Activated CD4-positive, alpha-beta T cell treated with anti-CD3 and anti-CD28 coated beads, Interleukin-2, Interleukin-4, amounts not matched to agents 100 ng/mL and 50 ng/mL, durations not matched to agents 16 hours and 8 hours (primary cell): ENCODE data around the gene NMRAL1.

Source experiments
- DNase-seq: peaks from one replicate; pipeline ENCODE4 v3.0.0-alpha.2; 2020; ENCODE audit warnings: low spot score

The NMRAL1 gene

DNA sequence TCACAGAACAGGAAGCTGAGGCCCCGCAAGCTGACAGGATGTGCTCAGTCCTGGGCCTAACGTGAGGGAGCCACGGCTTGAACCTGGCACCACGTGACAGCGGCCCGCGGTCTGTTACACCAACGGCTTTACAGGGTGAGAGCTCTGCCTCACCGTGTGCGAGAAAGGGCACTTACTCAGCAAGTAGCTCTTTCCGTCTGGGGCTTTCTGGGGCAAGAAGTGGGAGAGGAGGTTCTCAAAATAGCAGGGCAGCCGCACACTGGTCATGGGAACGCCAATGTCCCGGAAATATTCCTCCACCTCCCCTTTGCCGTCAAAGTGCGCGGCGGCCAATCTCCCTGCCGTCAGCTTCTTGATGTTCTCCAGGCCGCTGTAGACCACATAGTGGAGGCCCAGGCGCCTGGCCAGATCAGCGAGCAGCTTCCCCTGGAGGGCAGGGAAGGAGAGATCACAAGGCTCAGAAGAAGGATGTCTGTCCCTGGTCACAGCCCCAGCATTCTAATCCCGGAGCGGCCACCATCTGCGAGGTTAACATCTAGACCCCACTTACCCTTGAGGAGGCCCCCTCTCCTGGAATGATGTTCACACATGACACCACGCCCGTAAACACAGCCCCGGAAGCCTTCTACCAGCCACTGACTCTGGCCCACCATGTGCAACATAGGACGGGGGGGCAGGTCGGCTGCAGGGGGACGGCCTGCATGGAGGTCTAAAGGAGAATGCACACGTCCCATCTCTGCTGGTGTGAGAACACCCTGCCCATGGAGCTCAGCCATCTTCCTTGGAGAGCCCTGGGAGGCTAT is 8.2 kb downstream of the NMRAL1 start:
- DNase-seq: peak; percentile 58

DNA sequence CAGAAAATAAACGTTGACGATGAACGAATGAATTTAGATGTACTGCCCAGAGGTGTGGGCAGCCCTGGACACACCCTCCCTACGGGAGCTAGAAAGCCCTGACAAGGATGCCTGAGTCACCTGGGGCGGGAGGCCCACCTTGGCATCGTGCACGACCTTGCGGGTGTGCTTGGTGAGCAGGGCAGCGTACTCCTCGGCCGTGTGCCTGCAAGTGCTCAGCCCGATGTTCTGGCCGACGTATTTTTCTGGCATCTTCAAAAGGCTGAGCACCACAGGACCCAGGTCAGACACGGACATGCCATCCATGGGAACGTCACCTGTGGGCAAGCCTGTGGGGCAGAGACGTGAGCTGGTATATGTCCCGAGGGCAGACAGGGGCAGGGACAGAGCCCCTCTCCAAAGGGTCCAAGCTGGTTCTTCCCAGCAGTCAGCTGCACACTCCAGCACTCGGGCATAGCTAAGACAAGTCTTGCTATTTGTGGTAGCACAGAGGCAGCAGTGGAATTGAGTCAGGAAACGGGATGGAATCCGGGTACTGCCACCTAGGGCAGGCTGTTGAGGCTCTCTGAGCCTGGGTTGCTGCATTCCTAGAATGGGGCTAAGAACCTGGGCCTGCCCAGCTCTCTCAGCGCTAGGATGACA is 10.8 kb downstream of the NMRAL1 start:
- DNase-seq: no peak

DNA sequence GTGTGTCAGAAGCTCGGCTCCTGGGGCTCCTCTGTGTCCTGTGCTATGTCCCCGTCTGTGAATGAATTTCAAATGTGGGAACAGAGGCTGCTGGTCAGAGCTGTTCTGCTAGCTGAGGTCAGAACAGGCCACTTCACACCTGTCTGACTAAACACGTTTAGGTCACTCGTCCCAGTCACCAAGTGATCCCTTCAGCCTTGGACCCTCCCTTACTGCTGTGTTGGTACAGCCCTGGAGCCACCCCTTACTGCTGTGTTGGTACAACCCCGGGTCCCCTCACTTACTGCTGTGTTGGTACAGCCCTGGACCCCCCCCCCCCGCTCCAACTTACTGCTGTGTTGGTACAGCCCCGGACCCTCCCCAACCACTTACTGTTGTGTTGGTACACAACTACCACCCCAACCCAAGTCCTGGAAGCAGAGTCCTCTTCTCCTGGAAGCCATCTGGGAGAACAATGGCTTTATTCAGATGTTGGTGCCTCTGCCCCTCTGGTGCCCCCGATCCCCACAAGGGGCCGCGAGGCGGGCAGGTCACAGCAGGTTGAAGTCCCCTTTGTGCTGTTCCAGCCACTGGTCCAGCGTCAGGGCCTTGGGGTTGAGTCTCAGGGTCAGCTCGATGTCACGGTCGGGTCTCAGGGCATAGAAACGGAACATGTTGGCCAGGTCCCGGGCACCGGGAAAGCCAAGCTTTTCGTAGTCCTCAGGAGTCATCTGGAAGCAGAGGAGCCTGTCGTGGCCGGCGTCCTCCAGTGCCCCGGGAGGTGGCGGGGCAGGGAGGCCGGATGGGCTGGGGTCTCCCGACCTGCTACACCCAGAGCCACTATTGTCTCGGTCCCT is 13.0 kb downstream of the NMRAL1 start:
- DNase-seq: no peak

DNA sequence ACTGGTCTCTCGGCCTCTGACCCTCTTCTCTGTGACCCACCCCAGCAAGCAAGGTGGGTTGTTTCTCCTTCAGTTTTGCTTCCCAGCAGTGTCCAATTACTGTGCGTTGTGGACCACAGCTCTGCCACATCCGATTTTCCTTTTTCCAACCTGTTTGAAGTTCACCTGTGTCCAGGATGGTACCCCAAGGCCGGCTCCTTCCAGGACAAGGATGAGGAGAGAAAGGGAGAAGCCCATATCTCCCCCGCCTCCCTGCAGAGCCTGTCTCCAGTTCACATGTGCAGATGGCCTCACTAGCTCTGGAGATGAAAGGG is 13.5 kb downstream of the NMRAL1 start:
- no peak for DNase-seq

DNA sequence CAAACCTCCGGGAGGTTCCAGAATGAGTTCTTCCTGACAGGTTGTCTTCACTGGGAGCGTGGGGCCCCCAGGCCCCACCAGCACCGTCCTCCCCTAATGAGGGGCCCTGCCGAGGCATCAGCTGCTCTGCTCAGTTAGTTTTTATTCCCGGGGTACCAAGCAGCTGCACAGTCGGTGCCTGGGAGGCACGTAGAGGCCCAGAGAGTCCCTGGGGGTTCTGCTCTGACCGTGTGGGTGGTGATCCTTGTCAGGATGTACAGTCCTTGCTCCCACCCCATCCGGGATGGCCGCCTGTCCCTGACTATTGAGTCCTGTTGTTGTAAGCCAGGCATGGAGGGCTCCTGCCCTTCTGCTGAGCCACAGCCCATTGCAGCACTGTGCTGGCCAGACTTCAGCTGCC is 18.5 kb downstream of the NMRAL1 start:
- no peak for DNase-seq

GRCh38 chr16:4455081-4455480 is 19.3 kb downstream of the NMRAL1 start:
- no peak for DNase-seq

- no peak for DNase-seq
Measured at GRCh38 chr16:4454623-4455022, 19.8 kb downstream of the NMRAL1 start.

GRCh38 chr16:4452674-4453073 is 21.8 kb downstream of the NMRAL1 start:
- DNase-seq: no peak

DNA sequence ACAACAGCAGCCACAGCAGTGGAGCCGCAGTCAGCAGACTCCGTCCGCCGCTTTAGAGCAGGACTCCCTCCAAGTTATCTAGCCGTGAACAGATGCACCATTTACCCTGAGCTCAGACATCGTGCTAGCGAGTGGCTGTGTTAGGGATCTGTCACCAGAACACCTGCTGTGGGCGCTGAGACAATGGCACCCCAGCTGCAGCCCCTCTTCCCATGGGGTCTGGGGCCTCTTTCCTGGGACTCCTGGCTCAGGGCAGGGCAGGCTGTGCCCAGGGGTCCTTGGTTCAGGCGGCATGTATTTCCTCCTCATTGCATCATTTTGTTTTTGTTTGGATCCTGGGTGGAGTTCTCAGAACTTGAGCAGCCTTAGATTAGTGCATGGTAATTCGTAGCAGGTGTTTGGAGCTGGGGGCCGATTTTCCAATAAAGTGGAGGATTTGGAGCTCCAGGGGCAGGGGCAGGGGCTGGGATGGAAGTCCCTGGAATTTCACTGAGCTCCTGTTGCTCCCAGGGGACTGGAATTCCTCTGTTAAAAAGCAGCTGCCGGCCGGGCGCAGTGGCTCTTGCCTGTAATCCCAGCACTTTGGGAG is 23.4 kb downstream of the NMRAL1 start:
- no peak for DNase-seq

DNA sequence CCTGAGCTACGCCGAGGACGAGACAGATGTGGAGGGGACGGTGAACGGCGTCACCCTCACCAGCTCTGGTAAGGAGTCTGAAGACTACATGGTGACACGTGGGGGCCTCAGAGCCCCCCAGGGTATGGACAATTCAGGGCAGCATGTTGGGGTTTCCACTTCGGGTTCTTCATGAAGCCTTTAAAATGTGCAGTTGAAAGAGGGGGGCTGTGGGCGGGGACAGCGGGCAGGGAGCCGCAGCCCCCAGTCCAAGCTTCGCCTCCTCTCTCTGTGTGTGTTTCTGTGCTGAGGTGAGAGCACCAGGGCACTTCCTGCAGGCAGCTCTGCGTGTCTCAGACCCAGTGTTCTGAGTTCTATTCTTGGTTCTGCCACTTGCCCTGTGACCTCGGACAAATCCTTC is 24.0 kb downstream of the NMRAL1 start:
- no peak for DNase-seq

DNA sequence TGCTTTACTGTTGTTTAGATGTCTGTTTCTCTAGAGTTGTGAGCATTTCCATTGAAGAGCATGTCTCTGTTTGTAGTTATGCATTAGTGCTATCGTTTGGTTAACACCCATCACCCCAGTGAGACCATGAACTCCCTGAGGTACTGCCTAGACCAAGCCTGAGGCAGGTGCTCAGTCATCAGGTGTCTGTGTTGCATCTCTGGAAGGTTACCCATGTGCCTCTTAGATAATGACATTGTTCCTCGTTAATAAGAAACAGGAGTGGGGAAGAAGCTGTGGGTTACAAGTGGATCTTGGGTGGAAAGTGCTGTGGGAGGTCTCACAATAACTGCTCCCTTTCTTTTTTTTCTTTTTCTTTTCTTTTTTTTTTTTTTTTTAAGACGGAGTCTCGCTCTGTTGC is 30.4 kb downstream of the NMRAL1 start:
- no peak for DNase-seq

DNA sequence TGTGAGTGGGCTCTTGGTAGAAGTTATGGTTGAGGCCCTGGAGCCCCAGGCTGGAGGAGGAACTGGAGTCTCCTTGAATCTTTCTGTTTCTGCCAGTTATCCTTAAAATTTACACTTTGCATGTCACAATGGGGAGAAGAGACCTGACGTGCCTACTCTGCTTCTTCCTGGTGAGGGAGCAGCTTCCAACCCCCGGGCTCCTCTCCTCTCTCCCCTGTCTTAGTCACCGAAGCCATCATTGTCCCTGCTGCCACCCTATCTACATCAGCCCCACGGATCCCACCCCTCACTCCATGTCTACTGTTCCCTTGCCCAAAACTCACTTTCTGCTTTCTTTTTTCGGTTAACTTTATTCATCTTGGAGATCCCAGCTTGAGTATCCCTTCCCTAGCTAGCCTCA is 31.2 kb downstream of the NMRAL1 start:
- no peak for DNase-seq

- DNase-seq: no peak
Measured at GRCh38 chr16:4442371-4442770, 32.1 kb downstream of the NMRAL1 start.

DNA sequence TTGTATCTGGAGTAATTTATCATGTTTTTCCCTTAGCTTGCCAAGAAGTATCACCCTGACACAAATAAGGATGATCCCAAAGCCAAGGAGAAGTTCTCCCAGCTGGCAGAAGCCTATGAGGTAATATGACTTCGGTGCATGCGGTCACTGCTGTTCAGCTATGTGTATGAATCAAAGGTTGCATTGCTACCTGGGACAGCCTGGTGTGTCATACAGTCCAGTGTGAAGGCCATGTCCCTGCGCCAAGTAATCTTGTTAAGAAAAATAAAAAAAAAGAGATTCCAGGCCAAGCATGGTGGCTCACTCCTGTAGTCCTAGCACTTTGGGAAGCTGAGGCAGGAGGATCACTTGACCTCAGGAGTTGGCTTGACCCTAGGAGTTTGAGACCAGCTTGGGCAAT is 37.1 kb downstream of the NMRAL1 start:
- DNase-seq: no peak

- no peak for DNase-seq
Measured at GRCh38 chr16:4435337-4436067, 38.9 kb downstream of the NMRAL1 start.

GRCh38 chr16:4433914-4434787 is 40.3 kb downstream of the NMRAL1 start:
- no peak for DNase-seq

GRCh38 chr16:4433228-4433627 is 41.2 kb downstream of the NMRAL1 start:
- DNase-seq: no peak

DNA sequence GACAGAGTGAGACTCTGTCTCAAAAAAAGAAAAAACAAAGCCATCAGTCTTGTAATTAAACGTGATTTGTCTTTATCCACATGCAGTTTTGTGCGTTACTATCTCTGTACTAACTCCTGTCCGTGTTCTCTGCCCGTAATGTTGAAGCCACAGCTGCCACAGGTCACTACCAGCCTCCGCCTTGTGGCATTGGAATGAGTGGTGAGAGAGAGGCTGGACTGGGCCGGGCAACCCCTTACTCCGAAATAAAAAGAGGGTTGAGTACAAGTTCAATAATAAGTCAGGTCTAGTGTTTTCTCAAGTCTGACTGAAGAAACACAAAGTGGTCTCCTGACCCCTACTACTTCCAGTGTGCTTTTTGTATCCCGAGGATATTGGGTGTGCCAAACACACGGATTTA is 43.4 kb downstream of the NMRAL1 start:
- DNase-seq: no peak

DNA sequence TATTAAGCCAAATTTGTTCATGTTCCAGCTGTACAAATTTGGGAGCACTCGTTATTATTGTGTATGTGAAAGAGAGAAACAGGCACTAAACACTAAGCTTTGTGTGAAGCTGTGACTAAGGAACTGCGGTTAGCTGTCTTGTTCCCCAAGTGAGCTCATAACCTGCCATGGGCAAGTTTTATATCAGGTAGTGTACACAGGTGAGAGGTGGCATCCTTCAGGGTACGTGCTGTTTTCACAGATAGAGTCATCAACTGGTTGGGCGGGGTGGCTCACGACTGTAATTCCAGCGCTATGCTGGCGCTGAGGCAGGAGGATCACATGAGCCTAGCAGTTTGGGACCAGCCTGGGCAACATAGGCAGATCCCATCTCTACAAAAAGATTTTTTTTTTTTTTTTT is 45.9 kb downstream of the NMRAL1 start:
- no peak for DNase-seq

DNA sequence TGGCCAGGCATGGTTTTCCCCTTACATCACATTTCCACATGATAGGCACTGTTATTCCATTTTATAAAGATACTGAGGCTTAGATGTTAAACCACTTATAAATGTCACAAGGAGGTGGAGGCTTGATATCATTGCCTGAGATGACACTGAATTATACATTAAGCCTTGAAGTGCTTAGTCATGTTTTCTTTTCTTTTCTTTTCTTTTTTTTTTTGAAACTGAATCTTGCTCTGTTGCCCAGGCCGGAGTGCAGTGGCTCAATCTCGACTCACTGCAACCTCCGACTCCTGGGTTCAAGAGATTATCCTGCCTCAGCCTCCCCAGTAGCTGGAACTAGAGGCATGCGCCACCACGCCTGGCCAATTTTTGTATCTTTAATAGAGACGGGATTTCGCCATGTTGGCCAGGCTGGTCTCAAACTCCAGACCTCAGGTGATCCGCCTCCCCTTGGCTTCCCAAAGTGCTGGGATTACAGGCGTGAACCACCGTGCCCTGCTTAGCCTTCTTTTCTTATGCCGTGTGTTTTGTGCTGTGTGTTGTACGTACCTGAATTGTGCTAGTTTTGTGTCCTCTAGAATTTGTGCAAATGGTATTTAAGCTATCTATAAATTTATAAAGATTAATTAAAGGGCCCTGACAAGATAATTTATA is 47.6 kb downstream of the NMRAL1 start:
- DNase-seq: no peak
